ENCODE data around the gene RGS10.

Gene RGS10

GRCh38 chr10:119468542-119469324 lies 73.8 kb downstream of the RGS10 start:
- Histone ChIP-seq H3K36me3 (ENCODE audit: low read length) (no peaks in the 10 kb centered on the region), H3K4me2 (ENCODE audit: low read depth, low read length, poor library complexity, severe bottlenecking) (no peak overlapping the region)

GRCh38 chr10:119466655-119467054 lies 75.9 kb downstream of the RGS10 start:
- H4K20me1 ChIP-seq (ENCODE audit: low read depth, low read length): no peaks in the 10 kb centered on the region
- H3K9ac ChIP-seq (ENCODE audit: low read length): no peak overlapping the region
- no peak overlapping the region for H3K4me3 ChIP-seq (ENCODE audit: insufficient read depth, low read length, poor library complexity, severe bottlenecking)
- no peaks in the 10 kb centered on the region for H3K9me2 ChIP-seq (replicated peaks; ENCODE audit: insufficient read depth, low read length)
- H3F3A ChIP-seq (ENCODE audit: insufficient read depth): no peaks in the 10 kb centered on the region
- H3K9me3 ChIP-seq (ENCODE audit: insufficient read depth, low read length): 0 out of 2 replicates have a peak, but pooled peaks cover 8% of the 10 kb centered on the region
- no peak overlapping the region for H3K27ac ChIP-seq (ENCODE audit: low read depth, low read length)
- H3K36me3 ChIP-seq (ENCODE audit: low read length): no peaks in the 10 kb centered on the region
- no peaks in the 10 kb centered on the region for H3K27me3 ChIP-seq (ENCODE audit: low read length)
- no peak overlapping the region for H2AFZ ChIP-seq (ENCODE audit: low read depth, low read length, severe bottlenecking)
- H3K4me2 ChIP-seq (ENCODE audit: low read depth, low read length, poor library complexity, severe bottlenecking): no peak overlapping the region
- TF ChIP-seq CTCF (IDR thresholded peaks at IDR 0.05; ENCODE audit: insufficient read depth, low read length, poor library complexity, severe bottlenecking): no peak
- no peak for TF ChIP-seq EZH2phosphoT487 (conservative IDR thresholded peaks at IDR 0.05; ENCODE audit: low read length)
- H3K79me2 ChIP-seq (ENCODE audit: insufficient read depth, low read length): no peaks in the 10 kb centered on the region

More at GRCh38 chr10:119468542-119469324, 73.8 kb downstream of the RGS10 start:
- no peak overlapping the region for H2AFZ ChIP-seq (ENCODE audit: low read depth, low read length, severe bottlenecking)
- H3K9ac ChIP-seq (ENCODE audit: low read length): no peak overlapping the region
- no peaks in the 10 kb centered on the region for H4K20me1 ChIP-seq (ENCODE audit: low read depth, low read length)
- no peak overlapping the region for H3K4me3 ChIP-seq (ENCODE audit: insufficient read depth, low read length, poor library complexity, severe bottlenecking)
- no peaks in the 10 kb centered on the region for H3K9me2 ChIP-seq (replicated peaks; ENCODE audit: insufficient read depth, low read length)
- TF ChIP-seq EZH2phosphoT487 (conservative IDR thresholded peaks at IDR 0.05; ENCODE audit: low read length): no peak
- no peak for TF ChIP-seq CTCF (IDR thresholded peaks at IDR 0.05; ENCODE audit: insufficient read depth, low read length, poor library complexity, severe bottlenecking)
- H3F3A ChIP-seq (ENCODE audit: insufficient read depth): no peaks in the 10 kb centered on the region
- H3K79me2 ChIP-seq (ENCODE audit: insufficient read depth, low read length): no peaks in the 10 kb centered on the region
- no peaks in the 10 kb centered on the region for H3K27me3 ChIP-seq (ENCODE audit: low read length)
- H3K27ac ChIP-seq (ENCODE audit: low read depth, low read length): no peak overlapping the region
- no peaks in the 10 kb centered on the region for H3K9me3 ChIP-seq (ENCODE audit: insufficient read depth, low read length)

- H4K20me1 ChIP-seq (ENCODE audit: low read depth, low read length): no peaks in the 10 kb centered on the region
Observed at GRCh38 chr10:119466076-119466475, 76.4 kb downstream of the RGS10 start.

More at GRCh38 chr10:119466076-119466475, 76.4 kb downstream of the RGS10 start:
- H3K9me3 ChIP-seq (ENCODE audit: insufficient read depth, low read length): 0 out of 2 replicates have a peak, but pooled peaks cover 8% of the 10 kb centered on the region
- H3K9me2 ChIP-seq (replicated peaks; ENCODE audit: insufficient read depth, low read length): no peaks in the 10 kb centered on the region
- H3K27me3 ChIP-seq (ENCODE audit: low read length): no peaks in the 10 kb centered on the region
- TF ChIP-seq CTCF (IDR thresholded peaks at IDR 0.05; ENCODE audit: insufficient read depth, low read length, poor library complexity, severe bottlenecking): no peak
- TF ChIP-seq EZH2phosphoT487 (conservative IDR thresholded peaks at IDR 0.05; ENCODE audit: low read length): no peak
- no peak overlapping the region for H3K4me3 ChIP-seq (ENCODE audit: insufficient read depth, low read length, poor library complexity, severe bottlenecking)
- H3K36me3 ChIP-seq (ENCODE audit: low read length): no peaks in the 10 kb centered on the region
- no peaks in the 10 kb centered on the region for H3F3A ChIP-seq (ENCODE audit: insufficient read depth)
- H3K79me2 ChIP-seq (ENCODE audit: insufficient read depth, low read length): no peaks in the 10 kb centered on the region
- H3K4me2 ChIP-seq (ENCODE audit: low read depth, low read length, poor library complexity, severe bottlenecking): no peak overlapping the region
- no peak overlapping the region for H3K9ac ChIP-seq (ENCODE audit: low read length)
- no peak overlapping the region for H3K27ac ChIP-seq (ENCODE audit: low read depth, low read length)
- H2AFZ ChIP-seq (ENCODE audit: low read depth, low read length, severe bottlenecking): no peak overlapping the region
